Stimulated activated CD4-positive, alpha-beta T cell treated with anti-CD3 and anti-CD28 coated beads, TNF-alpha, amount 100 ng/mL, for 48 hours (primary cell): ENCODE data around the gene PARP4.
A peak's percentile ranks its signal among the peaks of the same experiment; 100 is the strongest.
"Not testable (repeated sequence)": the region's sequence is repeated elsewhere in the genome, so short reads cannot be mapped to it uniquely, and the experiment has no call there.

ENCODE experiments used
- DNase-seq, 3 donors: peaks; one replicate each; pipeline ENCODE4 v3.0.0-alpha.2; 2020; ENCODE audit warnings: low read depth in 3 of 3

The PARP4 gene

DNA sequence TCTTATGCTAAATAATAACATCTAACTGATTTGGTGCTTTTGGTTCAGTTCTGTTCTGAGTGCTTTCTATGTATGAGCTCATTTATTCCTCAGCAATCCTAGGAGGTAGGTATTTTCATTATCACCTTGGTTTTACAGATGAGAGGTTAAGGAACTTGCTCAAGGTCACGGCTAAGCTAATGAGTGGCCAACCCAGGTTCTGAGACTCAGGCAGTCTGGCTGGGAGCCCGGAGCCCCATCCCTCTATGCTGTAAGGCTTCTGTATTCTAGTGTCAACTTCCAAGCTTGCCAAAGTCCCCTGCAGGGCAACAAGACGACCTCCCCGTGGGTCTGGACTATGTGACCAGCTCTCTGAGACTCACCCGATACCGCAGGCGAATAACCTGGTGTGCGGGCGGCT lies 60.5 kb downstream of the PARP4 start:
- no peak for DNase-seq

DNA sequence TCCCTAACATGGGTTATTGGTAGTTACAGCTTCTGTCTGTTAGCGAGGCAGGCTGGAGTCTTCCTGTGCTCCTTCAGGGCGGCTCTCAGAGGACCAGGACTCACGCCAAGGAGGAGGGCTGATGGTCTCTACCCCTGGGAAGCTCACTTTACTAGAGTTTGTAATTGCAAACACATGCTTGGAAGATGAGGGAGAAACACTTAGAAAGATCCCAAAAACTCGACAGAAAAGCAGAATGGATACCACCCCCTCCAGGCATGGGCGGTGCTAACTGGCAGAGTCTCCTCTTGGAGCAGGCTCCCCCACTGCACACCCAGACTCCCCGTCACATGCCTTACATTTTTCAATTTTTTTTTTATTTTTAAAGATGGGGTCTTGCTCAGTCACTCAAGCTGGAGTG lies 62.0 kb downstream of the PARP4 start:
- DNase-seq = no peak

DNA sequence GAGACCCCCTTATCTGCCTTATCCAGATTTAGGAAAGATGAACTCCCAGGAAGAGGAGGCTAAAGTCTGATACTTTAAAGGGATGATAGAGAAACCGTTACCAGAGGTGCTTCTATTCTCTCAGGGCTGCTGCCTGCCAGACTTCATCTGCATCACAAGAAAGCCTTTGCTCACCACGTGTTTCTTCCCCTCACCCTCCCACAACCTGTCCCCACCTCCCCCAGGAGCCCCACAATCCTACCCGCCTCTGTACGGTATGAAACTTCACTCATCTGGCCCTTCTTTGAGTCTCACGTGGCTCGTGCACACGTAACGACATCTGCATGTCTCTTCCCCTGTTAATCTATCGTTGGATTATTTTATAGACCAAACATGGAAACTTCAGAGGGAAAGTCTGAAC lies 67.7 kb downstream of the PARP4 start:
- DNase-seq = not testable (repeated sequence)

DNA sequence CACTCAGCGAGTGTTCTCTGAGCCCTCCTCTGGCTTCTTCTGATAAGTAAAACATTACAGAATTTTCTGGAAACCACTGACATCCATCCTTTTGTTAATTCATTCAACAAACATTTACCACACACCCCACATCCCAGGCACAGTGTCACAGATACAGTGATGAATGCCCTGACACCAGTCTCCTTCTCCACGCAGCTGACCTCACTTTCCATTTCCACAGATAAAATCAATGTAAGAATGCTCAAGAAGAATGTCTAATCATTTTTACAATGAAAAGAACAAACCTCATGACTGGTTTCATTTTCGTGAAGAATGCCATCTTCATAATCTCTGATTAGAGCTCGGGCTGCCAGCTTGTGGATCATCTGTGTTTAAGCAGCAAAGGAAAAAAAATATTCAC lies 69.2 kb downstream of the PARP4 start:
- no peak for DNase-seq

DNA sequence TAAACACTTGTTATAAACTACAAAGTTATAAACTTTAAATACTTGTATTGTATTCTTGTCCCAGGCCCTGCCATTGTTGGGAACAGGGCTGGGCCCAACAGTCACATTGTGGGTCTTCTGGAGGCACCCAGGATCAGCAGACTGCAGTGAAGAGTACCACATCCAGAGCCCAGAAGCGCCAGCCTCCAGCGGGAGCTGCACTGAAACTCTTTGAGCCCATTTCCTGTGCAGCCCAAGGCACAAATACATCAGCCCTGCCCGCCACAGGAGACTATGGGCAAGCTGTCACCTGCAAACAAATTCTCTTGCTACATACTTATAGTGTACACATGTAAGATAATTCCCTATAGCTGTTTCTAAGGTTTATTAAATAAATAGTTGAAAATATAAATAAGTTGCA lies 86.5 kb downstream of the PARP4 start:
- DNase-seq = not testable (repeated sequence)

DNA sequence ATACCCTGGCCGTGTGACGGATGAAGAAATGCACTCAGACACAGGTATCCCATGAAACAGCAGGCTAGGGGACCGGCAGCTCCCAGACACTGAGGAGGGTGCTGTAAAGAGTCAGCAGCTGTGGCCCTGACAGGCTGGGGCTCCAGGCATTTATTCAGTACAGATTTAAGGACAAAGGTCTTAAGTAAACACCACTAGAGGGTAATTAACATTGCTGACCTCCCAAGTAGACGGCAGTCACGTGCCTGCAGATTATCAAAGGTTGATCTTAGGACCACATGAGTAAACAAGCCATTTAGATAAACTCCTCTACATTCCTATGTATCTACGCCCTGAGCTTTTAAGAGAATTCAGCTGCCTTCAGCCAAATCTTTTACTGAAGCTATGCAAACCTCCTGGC lies 92.9 kb downstream of the PARP4 start:
- not testable (repeated sequence) for DNase-seq

DNA sequence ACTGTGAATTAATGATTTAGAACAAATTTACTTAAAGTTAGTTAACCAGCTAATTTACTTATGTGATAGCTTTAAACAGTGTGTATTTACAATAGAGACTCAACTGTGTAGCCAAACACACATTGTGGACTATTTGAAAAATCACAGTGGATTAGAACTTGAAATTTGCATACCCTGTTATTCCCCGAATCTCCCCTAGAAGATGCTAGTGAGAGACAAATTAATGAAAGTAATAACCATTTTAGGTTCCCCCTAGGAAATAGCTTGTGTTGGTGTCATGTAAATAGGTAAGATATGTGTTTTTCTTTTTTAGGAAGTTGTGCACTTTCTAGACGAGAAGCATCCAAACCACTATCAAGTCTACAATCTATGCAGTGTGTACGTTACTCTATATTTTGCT lies 104.7 kb downstream of the PARP4 start:
- no peak for DNase-seq

DNA sequence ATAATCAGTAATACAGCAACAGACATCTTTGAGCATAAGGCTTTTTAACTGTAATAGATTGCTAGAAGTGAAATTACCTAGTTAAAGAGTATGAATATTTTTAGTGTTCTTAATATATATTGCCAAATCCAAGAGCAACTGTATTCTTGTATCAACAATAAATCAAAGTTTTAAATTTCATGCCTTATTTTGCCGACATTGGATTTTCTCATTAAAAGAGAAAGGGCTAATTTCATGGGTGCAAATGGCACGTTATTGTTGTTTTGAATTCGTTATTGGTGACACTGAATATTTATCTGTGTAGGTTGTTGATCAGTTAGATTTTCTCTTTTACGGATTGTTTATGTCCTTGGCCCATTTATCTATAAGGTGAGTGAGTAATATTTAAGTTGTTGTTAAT lies 106.1 kb downstream of the PARP4 start:
- DNase-seq = no peak

DNA sequence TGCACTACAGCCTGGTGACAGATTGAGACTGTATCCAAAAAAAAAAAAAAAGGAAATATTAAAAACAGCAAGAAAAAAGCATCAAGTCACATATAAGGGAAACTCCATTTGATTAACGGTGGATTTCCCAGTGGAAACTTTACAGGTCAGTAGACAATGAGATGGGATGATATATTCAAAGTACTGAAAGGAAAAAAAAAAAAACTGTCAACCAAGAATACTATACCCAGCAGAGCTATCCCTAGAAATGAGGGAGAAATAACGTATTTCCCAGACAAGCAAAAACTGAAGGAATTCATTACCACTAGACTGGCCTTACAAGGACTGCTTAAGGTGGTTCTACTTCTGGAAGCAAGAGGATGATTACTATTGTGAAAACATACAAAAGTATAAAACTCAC lies 115.8 kb downstream of the PARP4 start:
- DNase-seq = no peak

DNA sequence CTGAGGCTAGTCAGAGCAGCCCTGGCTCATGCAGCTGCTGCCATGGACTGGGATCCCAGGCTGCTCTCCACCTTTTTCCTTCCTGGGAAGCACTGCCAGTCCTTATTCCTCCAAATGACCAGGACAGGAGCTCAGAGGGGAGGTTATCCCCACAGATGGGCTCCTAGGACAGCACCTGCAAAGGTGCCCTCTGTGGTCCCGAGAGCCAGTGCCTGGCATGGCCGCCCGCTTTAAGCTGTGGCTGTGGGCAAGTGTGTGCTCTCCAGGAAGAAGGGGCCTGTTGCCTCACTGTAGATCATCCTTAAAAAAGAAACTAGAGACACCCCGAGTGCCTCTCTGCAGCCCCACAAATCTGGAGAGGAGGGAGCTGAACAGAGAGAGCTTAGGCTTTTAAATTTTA lies 119.6 kb downstream of the PARP4 start:
- DNase-seq = no peak

DNA sequence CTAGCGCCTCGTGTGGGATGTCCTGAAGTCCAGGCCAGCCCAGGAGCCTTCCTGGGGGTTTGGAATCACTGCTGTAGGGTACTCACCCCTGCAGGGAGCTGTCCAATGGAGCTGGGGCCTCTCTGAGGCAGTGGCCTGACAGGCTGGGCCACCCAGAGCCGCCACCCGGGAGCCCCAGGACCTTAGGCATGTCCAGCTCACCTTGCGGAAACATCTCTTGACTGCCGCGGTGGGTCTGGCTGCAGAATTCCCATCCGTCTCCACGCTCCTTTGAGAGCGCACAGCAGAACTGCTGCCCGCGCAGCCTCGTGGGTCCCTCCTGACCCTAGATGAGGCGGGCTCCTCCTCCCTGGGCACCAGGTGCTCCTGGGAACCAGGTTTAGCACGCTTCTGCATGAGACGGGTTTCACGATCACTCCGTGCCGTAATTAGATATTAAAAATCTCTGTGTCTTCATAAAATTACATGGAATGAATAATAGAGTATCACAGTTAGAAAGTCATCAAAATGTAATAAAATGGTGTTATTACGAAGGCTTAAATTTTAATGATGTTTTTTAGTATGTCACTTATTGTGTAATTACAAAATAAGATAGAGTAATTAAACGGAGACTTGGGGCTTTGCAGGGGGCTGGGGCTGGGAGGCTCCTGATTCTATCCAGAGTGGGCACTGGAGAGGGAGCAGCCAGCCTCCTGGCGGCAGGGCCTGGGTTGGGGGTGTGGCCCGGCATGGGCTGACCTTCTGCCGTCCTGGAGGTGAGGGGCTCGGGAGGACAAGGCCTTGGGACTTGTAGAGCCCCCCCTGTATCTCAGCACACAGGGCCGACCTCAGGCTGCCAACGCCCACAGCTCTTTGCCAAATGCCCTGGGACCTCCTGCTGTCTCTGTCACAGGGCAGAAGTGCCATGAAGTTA lies 120.6 kb downstream of the PARP4 start:
- DNase-seq = not testable (repeated sequence)

DNA sequence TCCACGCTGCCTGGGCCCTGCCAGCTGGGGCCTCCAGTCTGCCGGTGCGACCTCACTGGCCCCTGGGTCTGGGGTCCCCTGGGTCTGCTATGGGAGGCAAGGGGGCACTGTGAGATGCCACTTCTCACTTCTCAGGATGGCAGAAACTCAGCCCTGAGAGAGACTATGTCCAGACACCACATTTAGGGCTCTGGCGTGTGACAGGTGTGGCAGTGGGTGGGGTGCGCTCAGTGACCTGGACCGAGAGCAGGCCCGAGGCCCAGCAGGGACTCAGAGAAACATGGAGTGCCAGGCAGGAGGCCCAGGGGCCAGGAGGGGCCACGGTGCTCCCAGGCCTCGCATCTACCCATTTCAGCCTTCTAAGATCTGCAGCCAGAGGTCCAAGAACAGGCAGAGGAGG lies 121.8 kb downstream of the PARP4 start:
- not testable (repeated sequence) for DNase-seq

DNA sequence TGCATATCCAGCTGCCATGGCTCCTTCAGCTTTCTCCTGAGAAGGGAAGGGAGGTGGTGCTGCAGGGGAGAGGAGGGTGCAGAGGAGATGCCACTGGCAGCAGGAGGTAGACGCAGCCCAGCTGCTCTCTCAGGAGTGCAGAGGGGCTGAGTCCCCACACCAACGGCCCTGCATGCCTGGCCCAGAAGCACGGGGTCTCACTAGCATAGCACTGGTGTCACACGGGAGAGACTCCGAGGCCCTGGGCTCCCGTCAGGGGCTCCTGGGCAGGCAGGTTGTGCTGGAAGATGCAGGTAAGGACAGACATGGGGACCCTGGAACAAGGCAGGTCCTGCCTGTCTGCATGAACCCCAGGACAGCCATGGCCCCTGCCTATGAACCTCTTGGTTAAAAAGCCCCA lies 123.1 kb downstream of the PARP4 start:
- DNase-seq = no peak

DNA sequence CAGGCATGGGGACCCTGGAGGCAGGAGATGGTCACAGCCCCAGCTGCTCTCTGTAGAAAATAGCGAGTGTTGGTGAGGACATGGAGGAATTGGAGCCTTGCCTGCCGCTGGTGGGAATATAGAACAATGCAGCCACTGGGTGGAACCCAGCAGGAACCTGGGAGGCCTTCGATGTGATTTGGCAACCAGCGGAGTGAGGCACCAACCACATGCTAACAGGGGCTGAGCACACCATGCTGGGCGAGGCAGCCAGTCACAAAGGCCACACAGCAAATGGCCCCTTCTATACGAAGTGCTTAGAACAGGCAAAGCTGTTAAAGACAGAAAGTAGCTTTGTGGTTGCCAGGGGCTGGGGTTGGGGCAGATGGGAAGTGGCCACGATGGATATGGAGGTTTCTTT lies 123.8 kb downstream of the PARP4 start:
- not testable (repeated sequence) for DNase-seq

DNA sequence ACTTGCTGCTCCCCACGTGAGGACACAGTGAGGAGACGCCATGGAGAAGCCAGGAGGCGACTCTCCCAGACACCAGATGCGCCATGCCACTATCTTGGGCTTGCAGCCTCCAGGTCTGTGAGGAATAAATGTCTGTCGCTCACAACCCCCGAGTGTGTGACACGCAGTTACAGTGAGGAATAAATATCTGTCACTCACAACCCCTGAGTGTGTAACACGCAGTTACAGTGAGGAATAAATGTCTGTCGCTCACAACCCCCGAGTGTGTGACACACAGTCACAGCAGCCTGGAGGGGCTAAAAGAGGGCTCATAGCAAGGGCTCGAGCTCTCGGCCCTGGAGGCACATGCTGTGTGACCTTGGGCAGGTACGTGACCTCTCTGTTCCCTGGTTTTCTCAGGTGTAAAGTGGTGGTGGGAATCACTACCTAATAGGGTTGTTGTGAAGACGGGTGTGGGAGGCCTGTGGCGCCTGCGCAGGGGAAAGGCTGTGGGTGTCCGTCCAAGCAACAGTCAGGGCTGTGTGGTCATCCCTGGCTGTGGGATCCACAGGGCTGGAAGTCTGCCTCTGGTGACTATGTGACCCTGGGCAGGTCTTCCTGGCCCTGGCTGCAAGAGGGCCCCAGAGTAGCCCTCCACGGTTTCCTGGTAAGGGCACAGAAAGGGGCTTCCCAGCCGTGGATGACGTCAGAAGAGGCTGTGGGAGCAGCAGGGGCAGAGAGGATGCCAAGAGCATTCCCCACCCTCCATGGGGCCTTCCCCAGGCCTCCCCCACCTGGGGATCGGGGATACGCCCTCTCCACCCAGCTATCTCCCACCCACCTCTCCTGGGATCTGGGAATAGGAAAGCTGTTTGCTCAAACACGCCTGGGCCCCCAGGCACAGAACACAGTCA lies 125.5 kb downstream of the PARP4 start:
- no peak for DNase-seq

DNA sequence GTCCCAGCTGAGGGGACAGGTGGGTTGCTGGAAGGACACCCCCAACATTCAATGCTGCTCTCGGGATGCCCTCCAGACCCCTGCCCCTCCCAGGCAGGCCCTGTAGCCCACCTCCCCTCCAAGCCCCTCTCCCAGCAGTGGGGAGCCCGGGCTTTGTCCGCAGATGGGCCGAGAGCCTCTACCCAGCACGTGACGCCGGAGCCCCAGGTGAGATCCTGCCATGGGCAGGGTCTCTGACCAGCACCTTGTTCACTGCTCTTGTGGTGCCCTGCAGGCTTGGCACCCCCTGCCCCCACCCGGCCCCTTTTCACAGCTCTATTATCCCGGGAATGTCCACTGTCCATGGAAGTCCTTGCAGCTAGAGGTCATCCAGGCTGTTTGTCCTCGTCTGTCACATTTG lies 126.7 kb downstream of the PARP4 start:
- no peak for DNase-seq

DNA sequence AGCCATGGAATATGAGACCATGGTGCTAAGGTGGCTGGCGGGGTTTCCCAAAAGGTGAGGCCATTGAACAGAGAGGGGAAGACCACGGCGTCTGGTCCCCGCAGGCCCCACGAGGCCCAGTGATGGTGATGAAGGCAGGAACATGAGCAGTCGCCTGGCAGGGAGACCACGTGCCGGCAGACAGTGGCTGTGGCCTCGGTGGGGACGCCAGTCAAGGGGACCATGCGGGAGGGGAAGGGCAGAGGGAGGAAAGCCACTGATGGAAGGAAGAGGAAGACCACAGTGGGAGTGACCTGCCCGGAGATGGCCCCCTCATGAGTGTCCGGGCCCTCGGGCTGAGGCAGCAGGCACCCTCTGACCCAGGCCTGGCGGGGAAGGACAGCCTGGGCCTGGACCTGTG lies 127.6 kb downstream of the PARP4 start:
- not testable (repeated sequence) for DNase-seq

DNA sequence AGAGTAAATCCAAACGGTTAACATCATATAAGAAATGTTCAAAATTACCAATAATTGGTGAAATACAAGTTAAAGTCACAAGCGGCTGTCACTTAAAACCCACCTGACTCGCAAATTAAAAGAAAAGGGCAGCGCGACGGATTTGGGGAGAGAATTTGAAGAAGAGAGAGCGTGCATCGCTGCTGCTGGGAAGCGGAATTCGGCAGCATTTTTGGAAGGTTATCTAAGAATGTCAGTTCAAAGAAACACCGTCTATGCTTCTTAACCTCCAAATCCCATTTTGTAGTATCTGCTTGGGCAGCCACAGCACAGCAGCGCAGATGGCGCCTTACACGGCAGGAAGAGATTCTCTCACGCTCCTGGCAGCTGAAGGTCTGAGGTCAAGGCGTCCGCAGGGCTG lies 128.5 kb downstream of the PARP4 start:
- not testable (repeated sequence) for DNase-seq

DNA sequence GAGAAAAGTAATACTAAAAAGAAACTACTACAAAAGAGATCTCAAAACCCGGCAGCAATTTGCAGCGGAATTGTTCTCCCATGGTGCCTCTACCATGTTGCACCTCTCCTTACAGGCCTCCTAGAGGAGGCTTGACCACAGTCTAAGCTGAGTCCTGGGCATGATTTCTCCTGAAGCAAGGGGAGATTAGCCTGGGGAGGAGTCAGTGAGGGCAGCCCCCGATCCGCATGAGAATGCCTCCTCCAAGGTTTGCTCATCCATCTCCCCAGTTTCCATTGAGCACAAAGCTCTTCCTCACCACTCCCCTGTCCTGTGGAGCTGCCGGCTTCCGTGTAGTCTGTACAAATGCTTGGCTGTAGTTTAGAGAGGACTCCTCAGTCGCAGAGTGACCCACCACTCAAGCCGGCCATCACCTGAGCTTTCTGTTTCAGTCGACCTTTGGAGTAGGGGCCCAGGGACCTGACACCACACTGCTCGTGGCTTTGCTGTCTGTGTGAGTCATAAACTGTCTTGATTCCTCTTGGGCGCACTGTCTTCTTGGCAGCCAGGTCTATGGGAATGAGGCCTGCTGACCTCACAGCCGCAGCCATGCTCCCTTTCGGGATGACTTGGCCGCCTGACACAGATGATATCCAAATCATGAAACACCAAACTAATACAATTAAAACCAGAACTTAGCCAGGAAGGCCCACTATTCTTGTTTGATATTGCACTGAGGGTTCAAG lies 130.9 kb downstream of the PARP4 start:
- peak in 1 of 3 donors; percentile 2 for DNase-seq

DNA sequence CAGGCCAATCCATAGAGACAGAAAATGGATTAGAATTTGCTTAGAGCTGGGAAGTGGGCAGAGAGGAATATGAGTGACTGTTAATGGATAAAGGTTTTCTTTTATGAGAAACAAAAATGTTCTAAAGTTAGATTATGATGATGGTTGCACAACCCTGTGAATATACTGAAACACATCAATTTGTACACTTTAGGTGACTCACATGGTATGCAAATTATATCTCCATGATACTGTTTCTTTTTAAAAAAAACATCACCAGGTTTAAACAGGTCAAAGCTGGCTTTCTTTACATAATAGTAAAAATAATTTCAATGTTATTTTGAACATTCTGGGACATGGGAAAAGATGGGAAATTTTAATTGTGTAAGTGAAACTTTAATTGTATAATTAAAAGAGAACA lies 131.7 kb downstream of the PARP4 start:
- not testable (repeated sequence) for DNase-seq

DNA sequence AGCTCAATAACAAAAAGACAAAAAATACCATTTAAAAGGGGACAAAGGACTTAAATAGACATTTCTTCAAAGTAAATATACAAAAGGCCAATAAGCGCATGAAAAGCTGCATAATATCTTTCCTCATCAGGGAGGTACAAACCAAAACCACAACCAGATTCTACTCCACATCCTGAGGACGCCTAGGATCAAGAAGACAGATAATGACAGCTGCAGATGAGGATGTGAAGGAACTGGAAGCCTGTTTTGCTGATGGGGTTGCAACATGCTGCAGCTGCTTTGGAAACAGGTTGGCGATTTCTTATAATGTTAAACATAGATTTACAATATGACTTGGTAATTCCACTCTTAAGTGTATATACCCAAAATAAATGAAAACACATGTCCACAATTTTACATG lies 132.4 kb downstream of the PARP4 start:
- DNase-seq = not testable (repeated sequence)

DNA sequence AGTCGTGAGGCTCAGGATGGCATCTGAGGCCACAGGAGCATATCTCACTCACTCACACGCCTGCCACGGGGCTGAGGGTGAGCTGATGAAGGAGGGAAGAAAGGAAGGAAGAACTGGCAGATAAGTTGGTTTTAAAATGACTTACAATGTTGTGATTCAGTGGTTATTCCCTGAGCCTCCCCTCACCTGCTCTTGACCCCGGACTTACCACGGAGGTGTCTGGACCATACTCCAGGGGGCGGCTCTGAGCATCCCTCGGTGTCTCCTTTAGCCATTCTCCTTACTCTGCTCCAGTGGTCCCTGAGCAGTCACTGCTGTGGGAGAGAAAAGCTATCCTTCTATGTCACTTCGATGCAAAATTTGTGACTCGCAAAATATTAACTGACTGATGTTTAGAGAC lies 141.3 kb downstream of the PARP4 start:
- DNase-seq = not testable (repeated sequence)
